Thyroid gland (tissue), 4 donors: ENCODE data around the gene E2F7. TPM values are rescaled to one million over a fixed set of nuclear protein-coding genes. Genes with fewer than 3 reads are reported as not detected.

Experiments
- DNase-seq, 2 donors: peaks; one replicate each; pipeline ENCODE4 v3.0.0-alpha.2; 2019
- H3K27ac ChIP-seq, 3 donors: fragments of 200-600 bp; sonication (generic); 1 replicate in 2 of 3; 2 replicates in 1 of 3; pipeline ENCODE4 v1.5.1; 2016 to 2019; ENCODE audit warnings: mild to moderate bottlenecking in 1 of 3, moderate library complexity in 1 of 3
- H3K27me3 ChIP-seq: fragments of 200-600 bp; sonication (generic); one replicate; pipeline ENCODE4 v1.5.1; 2019
- H3K36me3 ChIP-seq, 2 donors: fragments of 200-600 bp; sonication (generic); one replicate each; pipeline ENCODE4 v1.5.1; 2016 to 2019
- H3K4me1 ChIP-seq, 2 donors: fragments of 200-600 bp; sonication (generic); one replicate each; pipeline ENCODE4 v1.5.1; 2017 to 2019
- H3K4me3 ChIP-seq, 3 donors: fragments of 200-600 bp; sonication (generic); replicated peaks in 1 of 3; 1 replicate in 2 of 3; 2 replicates in 1 of 3; pipeline ENCODE4 v1.5.1; 2016; ENCODE audit warnings: mild to moderate bottlenecking in 1 of 3
- H3K9me3 ChIP-seq: fragments of 200-600 bp; sonication (generic); one replicate; pipeline ENCODE4 v1.5.1; 2017
- POLR2A ChIP-seq, 2 donors: fragments of 450-650 bp; IDR thresholded peaks; one replicate each; pipeline ENCODE4 v1.6.1; 2017; ENCODE audit warnings: antibody characterized with exemption in 2 of 2, mild to moderate bottlenecking in 2 of 2, moderate library complexity in 1 of 2
- WGBS, 2 donors: methylation state at CpG; one replicate each; pipeline ENCODE4 v1.1.5; 2017; 5-methylcytosine and 5-hydroxymethylcytosine counted together
- intact Hi-C: fragments of 100-400 bp; cut with DNase I; formaldehyde crosslinking; loops from one replicate; pipeline ENCODE4 v1.15.1; 2023
- total RNA-seq, 4 donors: library from RNA; depleted of rRNA; stranded (reverse); fragments of >200 nt; gene quantifications; one replicate each; pipeline ENCODE4 v1.2.3, GENCODE V29; 2016
- TF ChIP-seq, protein P1 (sequence below), 6 experiments: fragments of 200-600 bp in 3 of 6; fragments of 450-650 bp in 3 of 6; sonication (generic) in 3 of 6; IDR thresholded peaks; one replicate each; pipeline ENCODE4 v1.5.1; 2016 to 2019; ENCODE audit warnings: antibody characterized with exemption in 6 of 6, mild to moderate bottlenecking in 2 of 6, inconsistent platforms in 1 of 6, moderate library complexity in 1 of 6

The E2F7 gene
- total RNA-seq, 4 donors from 2014 or later: 4.6 TPM; not detected in 3

DNA sequence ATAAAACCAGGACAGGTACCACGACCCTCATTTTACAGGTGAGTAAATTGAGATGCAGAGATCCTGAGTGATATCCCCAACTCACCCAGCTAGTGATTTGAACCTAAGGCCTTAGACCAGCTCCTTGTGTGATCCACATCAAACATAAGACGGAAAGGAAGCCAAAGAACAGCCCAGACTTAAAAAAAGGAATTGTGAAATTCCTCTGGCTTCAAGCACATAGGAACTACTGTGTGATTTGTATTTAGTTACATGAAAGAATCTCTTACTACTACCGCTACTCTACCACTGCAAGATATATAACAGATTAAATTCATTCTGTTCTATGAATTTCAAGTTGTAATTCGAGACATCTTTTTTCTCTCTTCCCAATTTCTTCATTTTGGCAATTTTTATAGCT lies 10.5 kb downstream of the E2F7 start:
- Histone ChIP-seq H3K4me3 (no peak overlapping the region), H3K27ac (no peak overlapping the region), H3K36me3 (no peaks in the 10 kb centered on the region), H3K27me3 (no peaks in the 10 kb centered on the region), H3K9me3 (no peaks in the 10 kb centered on the region), H3K4me1 (no peaks in the 10 kb centered on the region)
- 89 to 91% methylated on average over 4 of the region's 4 CpGs for WGBS, 2 donors
- intact Hi-C loops: no loop called here
- TF ChIP-seq, protein P1, sequence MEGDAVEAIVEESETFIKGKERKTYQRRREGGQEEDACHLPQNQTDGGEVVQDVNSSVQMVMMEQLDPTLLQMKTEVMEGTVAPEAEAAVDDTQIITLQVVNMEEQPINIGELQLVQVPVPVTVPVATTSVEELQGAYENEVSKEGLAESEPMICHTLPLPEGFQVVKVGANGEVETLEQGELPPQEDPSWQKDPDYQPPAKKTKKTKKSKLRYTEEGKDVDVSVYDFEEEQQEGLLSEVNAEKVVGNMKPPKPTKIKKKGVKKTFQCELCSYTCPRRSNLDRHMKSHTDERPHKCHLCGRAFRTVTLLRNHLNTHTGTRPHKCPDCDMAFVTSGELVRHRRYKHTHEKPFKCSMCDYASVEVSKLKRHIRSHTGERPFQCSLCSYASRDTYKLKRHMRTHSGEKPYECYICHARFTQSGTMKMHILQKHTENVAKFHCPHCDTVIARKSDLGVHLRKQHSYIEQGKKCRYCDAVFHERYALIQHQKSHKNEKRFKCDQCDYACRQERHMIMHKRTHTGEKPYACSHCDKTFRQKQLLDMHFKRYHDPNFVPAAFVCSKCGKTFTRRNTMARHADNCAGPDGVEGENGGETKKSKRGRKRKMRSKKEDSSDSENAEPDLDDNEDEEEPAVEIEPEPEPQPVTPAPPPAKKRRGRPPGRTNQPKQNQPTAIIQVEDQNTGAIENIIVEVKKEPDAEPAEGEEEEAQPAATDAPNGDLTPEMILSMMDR (IDR thresholded peaks at IDR 0.05): no peak
- TF ChIP-seq POLR2A (IDR thresholded peaks at IDR 0.05): no peak
- no peak for DNase-seq

DNA sequence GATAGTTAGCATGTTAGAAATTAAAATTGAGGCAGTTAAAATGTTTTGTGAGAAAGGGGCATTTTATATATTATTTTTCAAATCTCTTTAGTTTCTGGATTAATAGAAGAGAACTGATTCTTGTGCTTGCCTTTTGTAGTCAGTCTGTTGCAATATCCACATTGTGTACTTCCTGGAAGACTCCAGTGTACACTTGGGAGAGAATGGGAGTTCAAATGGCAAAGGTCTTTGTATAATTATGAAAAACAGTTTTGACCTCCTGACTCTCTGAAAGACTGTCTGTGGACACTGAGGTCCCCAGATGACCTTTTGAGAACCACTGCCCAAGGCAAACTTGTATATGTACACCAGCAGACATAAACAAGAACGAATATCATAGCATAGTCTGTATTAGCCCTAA lies 12.1 kb downstream of the E2F7 start:
- no peak overlapping the region for H3K27ac ChIP-seq
- H3K27me3 ChIP-seq: no peaks in the 10 kb centered on the region
- H3K36me3 ChIP-seq: no peaks in the 10 kb centered on the region
- DNase-seq: no peak
- 89 to 92% methylated on average over 1 of the region's 1 CpG for WGBS, 2 donors
- no peaks in the 10 kb centered on the region for H3K9me3 ChIP-seq
- H3K4me1 ChIP-seq: no peaks in the 10 kb centered on the region
- intact Hi-C loops: no loop called here
- no peak for TF ChIP-seq POLR2A (IDR thresholded peaks at IDR 0.05)
- TF ChIP-seq, protein P1 (IDR thresholded peaks at IDR 0.05): no peak
- H3K4me3 ChIP-seq: no peak overlapping the region

DNA sequence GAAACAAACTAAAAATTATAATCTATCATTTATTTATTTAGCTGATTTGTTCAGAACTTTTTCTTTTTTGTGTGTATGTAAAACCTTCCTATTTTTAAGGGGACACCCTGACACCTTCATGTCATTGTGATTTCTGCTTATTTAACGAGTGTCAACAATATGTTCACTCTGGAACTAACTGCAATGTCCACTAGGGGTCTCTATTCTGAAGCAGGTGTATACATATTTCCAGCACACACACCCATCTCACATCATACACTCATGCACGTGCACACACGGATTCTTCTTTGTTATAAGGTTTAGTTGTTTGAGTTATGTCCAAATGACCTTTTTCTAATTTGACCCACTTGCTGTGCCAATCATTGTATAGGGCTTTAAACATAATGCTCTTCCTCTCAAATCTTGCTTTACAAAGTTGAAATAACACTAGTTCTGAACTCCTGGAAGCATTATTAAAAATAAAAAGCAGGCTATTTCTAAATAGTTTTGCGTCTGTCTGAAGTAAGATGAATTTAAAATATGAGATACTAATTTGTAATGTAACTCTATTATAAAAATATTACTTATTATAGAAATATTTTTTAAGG lies 15.5 kb downstream of the E2F7 start:
- no peaks in the 10 kb centered on the region for H3K27me3 ChIP-seq
- no peaks in the 10 kb centered on the region for H3K9me3 ChIP-seq
- H3K36me3 ChIP-seq: no peaks in the 10 kb centered on the region
- DNase-seq: no peak
- H3K27ac ChIP-seq: no peak overlapping the region
- no peak overlapping the region for H3K4me3 ChIP-seq
- no peaks in the 10 kb centered on the region for H3K4me1 ChIP-seq
- intact Hi-C loops: no loop called here
- TF ChIP-seq, protein P1 (IDR thresholded peaks at IDR 0.05): peak; percentile 38 to 75 (median 60)
- no peak for TF ChIP-seq POLR2A (IDR thresholded peaks at IDR 0.05)
- 34 to 40% methylated on average over 4 of the region's 4 CpGs for WGBS, 2 donors

DNA sequence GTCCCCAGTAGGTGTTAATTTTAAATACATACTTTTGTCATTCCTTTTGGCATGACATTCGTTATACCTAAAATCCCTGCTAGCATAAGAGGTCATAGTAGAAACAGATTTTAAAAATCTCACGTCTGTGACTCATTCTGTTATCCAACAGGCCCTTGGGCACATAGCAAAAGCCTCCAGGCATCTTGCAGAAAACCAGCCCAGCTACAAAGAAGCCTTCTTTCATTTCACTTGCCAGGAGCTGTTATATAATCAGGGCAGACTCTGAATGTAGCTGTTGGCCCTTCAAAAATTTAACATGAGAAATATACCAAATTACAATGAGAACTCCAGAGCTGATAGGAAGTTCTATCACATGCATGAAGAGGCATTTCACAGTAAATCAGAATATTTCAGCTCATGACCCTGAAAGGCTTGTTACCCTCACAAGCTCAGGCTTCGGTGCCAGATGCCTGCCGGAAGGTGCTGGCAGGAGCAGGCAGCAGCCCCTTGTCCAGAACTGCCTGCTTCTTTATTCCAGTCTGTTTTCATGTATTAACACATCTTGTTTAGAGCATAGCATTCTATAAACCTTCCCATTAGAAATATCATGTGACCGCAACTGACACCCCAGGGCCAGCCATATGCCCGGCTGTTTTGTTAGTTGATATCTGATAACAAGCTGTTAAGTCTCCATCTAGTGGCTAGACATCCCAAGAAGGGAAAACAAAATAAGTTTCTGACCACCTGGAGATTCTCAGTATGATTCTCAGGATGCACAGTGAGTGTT lies 17.8 kb downstream of the E2F7 start:
- intact Hi-C loops: no loop called here
- 90 to 95% methylated on average over 6 of the region's 6 CpGs for WGBS, 2 donors
- H3K36me3 ChIP-seq: no peaks in the 10 kb centered on the region
- no peak overlapping the region for H3K4me3 ChIP-seq
- H3K4me1 ChIP-seq: no peaks in the 10 kb centered on the region
- no peak overlapping the region for H3K27ac ChIP-seq
- no peaks in the 10 kb centered on the region for H3K9me3 ChIP-seq
- no peak for TF ChIP-seq POLR2A (IDR thresholded peaks at IDR 0.05)
- TF ChIP-seq, protein P1 (IDR thresholded peaks at IDR 0.05): no peak
- no peak for DNase-seq
- H3K27me3 ChIP-seq: no peaks in the 10 kb centered on the region

DNA sequence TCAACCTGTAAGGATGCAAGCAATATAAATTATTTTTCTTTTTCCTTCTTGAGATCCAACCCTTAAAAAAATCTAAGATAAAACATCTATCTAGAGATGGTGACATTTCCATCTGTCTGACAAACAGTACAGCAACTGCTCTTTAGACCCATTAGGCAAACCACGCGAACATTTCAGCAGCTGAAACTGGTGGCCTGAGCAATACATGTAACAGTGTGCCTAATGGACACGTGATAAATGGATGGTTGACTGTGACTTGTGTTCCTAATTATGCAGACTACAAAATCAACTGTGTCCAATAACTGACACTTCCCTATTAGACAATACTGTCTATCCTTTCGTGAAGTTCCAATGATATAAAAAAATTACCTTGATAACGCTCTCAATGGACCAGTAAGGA lies 18.9 kb downstream of the E2F7 start:
- Histone ChIP-seq H3K27me3 (no peaks in the 10 kb centered on the region), H3K9me3 (no peaks in the 10 kb centered on the region), H3K4me1 (no peaks in the 10 kb centered on the region), H3K4me3 (no peak overlapping the region), H3K36me3 (no peaks in the 10 kb centered on the region), H3K27ac (no peak overlapping the region)
- DNase-seq: no peak
- TF ChIP-seq, protein P1 (IDR thresholded peaks at IDR 0.05): no peak
- no peak for TF ChIP-seq POLR2A (IDR thresholded peaks at IDR 0.05)
- WGBS, 2 donors: 98% methylated on average over 5 of the region's 5 CpGs
- intact Hi-C loops: no loop called here
